Upper lobe of right lung (tissue), 1 donor: ENCODE data around the gene B4GALT7. TPM values are rescaled to one million over a fixed set of nuclear protein-coding genes. Genes with fewer than 3 reads are reported as not detected.
"Not testable (repeated sequence)": the region's sequence is repeated elsewhere in the genome, so short reads cannot be mapped to it uniquely, and the experiment has no call there.

Experiments
- ATAC-seq: fragments of 200-7000 bp; cut with Tn5 transposase; one replicate; pipeline ENCODE4 v1.9.1; 2020; ENCODE audit warnings: mild to moderate bottlenecking, moderate library complexity
- DNase-seq: peaks from one replicate; pipeline ENCODE4 v3.0.0-alpha.2; 2020
- H3K27ac ChIP-seq: fragments of 200-600 bp; one replicate; pipeline ENCODE4 v1.8.0; 2022
- H3K27me3 ChIP-seq: fragments of 200-600 bp; one replicate; pipeline ENCODE4 v1.8.0; 2022; ENCODE audit warnings: mild to moderate bottlenecking
- H3K36me3 ChIP-seq: fragments of 200-600 bp; one replicate; pipeline ENCODE4 v1.8.0; 2022
- H3K4me1 ChIP-seq: fragments of 200-600 bp; one replicate; pipeline ENCODE4 v1.8.0; 2022
- H3K4me3 ChIP-seq: fragments of 200-600 bp; one replicate; pipeline ENCODE4 v1.8.0; 2022; ENCODE audit warnings: mild to moderate bottlenecking
- H3K9me3 ChIP-seq: fragments of 200-600 bp; one replicate; pipeline ENCODE4 v1.8.0; 2022
- intact Hi-C: fragments of 100-400 bp; cut with DNase I; formaldehyde crosslinking; loops from one replicate; pipeline ENCODE4 v1.11.0; 2022
- total RNA-seq: library from RNA; stranded (reverse); fragmentation: NEBNext Ultra II Directional; extraction: Animal tissue kit (Norgen Biotek cat#: 25700); gene quantifications from one replicate; pipeline ENCODE4 v1.2.1, GENCODE V29; 2021
- TF ChIP-seq, protein P1 (sequence below): fragments of 200-600 bp; IDR thresholded peaks from one replicate; pipeline ENCODE4 v1.8.0; 2022; ENCODE audit warnings: antibody characterized with exemption
- donor health status: DM: no; HTN: yes; CAD: no; lungs with severe emphysema.

The B4GALT7 gene
- total RNA-seq, 1 donor from 2014 or later, result 23.2 TPM

DNA sequence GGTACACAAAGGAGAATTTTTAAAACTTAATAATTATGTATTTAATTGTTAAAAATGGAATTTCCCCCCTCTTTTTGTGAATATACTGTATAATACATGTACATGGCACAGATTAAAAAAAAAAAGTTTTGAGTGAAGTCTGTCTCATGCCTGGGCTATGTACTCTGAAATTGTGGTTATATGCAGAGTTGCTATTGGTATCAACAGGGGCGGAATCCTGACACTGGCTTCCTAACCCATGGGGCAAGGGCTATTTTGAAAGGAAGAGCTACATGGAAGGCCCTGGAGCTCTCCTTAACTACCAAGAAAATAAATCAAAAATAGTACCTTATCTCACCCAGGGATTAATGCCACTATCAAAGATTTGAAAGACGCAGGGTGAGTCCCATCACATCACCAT, 44.7 kb upstream of the B4GALT7 start:
- no peaks in the 10 kb centered on the region for H3K9me3 ChIP-seq
- no peak overlapping the region for H3K27ac ChIP-seq
- H3K4me1 ChIP-seq, result peaks cover 12% of the 10 kb centered on the region
- peaks cover 17% of the 10 kb centered on the region for H3K36me3 ChIP-seq
- intact Hi-C loops, result no loop called here
- ATAC-seq, result no peak
- no peak overlapping the region for H3K4me3 ChIP-seq
- no peaks in the 10 kb centered on the region for H3K27me3 ChIP-seq
- DNase-seq, result no peak
- TF ChIP-seq, protein P1, sequence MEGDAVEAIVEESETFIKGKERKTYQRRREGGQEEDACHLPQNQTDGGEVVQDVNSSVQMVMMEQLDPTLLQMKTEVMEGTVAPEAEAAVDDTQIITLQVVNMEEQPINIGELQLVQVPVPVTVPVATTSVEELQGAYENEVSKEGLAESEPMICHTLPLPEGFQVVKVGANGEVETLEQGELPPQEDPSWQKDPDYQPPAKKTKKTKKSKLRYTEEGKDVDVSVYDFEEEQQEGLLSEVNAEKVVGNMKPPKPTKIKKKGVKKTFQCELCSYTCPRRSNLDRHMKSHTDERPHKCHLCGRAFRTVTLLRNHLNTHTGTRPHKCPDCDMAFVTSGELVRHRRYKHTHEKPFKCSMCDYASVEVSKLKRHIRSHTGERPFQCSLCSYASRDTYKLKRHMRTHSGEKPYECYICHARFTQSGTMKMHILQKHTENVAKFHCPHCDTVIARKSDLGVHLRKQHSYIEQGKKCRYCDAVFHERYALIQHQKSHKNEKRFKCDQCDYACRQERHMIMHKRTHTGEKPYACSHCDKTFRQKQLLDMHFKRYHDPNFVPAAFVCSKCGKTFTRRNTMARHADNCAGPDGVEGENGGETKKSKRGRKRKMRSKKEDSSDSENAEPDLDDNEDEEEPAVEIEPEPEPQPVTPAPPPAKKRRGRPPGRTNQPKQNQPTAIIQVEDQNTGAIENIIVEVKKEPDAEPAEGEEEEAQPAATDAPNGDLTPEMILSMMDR, result no peak

DNA sequence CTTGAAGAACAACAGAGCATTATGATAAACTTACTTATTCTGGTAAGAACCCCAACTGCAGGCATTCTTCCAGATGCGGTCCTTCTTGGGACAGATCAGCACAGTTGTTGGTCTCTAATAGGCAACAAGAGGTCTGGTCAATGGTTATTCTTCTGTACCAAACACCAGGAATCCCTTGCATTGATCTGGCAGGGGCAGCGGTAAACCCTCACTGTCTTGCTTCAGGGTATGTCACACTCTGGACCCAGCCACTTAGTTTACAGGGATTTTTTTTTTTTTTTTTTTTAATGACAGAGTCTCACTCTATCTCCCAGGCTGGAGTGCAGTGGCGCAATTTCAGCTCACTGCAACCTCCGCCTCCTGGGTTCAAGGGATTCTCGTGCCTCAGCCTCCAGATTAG, 44.3 kb upstream of the B4GALT7 start:
- no peaks in the 10 kb centered on the region for H3K9me3 ChIP-seq
- intact Hi-C loops, result no loop called here
- no peaks in the 10 kb centered on the region for H3K27me3 ChIP-seq
- DNase-seq, result no peak
- H3K36me3 ChIP-seq, result peaks cover 13% of the 10 kb centered on the region
- no peak for ATAC-seq
- TF ChIP-seq, protein P1, result no peak
- peaks cover 12% of the 10 kb centered on the region for H3K4me1 ChIP-seq
- no peak overlapping the region for H3K27ac ChIP-seq
- no peak overlapping the region for H3K4me3 ChIP-seq

DNA sequence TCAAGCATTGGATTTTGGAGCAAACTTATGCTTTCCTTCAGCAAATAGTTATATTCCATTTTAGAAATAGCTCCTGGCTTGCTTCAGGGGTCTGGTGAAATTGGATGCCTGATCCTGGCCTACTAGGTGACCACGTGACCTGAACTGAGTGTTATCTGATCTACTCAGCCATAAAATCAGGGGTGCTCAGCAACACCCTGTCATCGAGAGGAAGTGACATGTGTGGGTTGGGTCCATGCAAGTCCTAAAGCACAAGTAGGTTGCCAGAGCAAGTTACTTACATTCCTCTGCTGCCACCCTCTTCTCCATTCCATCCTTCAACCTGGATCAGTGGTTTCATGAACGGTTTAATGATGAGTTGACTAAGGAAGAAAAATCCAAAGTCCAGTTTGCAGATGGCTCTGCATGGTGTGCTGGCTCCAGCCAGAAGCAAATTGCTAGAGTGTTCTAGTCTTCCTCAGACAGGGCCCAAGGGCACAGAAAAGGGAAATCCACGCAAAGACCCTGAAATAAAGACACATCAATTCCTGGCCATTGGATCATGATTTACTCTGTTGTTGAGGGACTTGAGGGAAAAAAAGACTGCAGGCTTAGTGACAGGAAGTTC, 42.8 kb upstream of the B4GALT7 start:
- DNase-seq, result no peak
- intact Hi-C loops, result no loop called here
- H3K36me3 ChIP-seq, result peaks cover 4% of the 10 kb centered on the region
- TF ChIP-seq, protein P1, result no peak
- no peak for ATAC-seq
- no peak overlapping the region for H3K4me3 ChIP-seq
- no peaks in the 10 kb centered on the region for H3K27me3 ChIP-seq
- no peaks in the 10 kb centered on the region for H3K9me3 ChIP-seq
- H3K27ac ChIP-seq, result no peak overlapping the region
- peaks cover 12% of the 10 kb centered on the region for H3K4me1 ChIP-seq

DNA sequence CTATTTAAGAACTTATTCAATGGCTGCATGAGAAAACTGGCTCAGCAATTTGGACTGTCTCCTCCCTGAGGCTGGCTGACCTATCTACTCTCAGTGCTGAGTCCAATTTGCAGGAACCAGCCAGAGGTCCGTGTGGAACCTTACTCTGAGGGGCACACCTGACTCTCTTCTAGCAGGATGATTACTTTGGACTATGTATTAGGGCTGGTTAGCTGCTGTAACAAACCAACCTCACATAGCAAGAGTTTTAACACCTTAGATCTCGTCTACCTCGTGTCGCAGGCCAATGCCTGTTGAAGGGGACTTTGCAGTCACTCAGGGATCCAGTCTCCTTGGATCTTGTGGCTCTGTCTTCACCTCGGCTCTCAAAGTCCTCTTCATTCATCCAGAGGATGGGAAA, 42.1 kb upstream of the B4GALT7 start:
- Histone ChIP-seq H3K4me1 (peaks cover 7% of the 10 kb centered on the region), H3K9me3 (no peaks in the 10 kb centered on the region), H3K27ac (no peak overlapping the region), H3K36me3 (no peaks in the 10 kb centered on the region), H3K4me3 (no peak overlapping the region), H3K27me3 (no peaks in the 10 kb centered on the region)
- no peak for ATAC-seq
- TF ChIP-seq, protein P1, result no peak
- intact Hi-C loops, result no loop called here
- no peak for DNase-seq

DNA sequence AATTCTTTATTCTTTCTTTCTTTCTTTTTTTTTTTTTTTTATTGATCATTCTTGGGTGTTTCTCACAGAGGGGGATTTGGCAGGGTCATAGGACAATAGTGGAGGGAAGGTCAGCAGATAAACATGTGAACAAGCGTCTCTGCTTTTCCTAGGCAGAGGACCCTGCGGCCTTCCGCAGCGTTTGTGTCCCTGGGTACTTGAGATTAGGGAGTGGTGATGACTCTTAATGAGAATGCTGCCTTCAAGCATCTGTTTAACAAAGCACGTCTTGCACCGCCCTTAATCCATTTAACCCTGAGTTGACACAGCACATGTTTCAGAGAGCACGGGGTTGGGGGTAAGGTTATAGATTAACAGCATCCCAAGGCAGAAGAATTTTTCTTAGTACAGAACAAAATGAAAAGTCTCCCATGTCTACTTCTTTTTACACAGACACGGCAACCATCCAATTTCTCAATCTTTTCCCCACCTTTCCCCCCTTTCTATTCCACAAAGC, 40.4 kb upstream of the B4GALT7 start:
- ATAC-seq, H3K27me3 ChIP-seq, H3K36me3 ChIP-seq, H3K27ac ChIP-seq, H3K4me3 ChIP-seq, intact Hi-C loops, H3K4me1 ChIP-seq, H3K9me3 ChIP-seq, DNase-seq: not testable (repeated sequence)

DNA sequence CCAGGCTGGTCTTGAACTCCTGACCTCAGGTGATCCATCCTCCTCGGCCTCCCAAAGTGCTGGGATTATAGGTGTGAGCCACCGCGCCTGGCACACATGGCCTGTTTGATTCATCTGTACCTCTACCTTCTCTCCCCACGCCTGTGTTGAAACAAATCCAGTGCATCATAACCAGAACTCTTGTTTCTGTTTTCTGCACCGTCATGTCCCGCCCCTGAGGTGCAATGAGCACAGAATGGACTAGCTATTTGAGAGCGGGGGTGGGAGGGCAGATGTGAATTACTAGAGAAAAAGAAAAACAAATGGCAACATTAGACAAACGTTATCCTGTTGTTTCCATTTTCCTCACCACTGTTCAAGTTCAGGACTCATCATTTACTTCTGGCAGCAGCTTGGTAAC, 34.9 kb upstream of the B4GALT7 start:
- H3K9me3 ChIP-seq, result no peaks in the 10 kb centered on the region

More for the DNA sequence above, 34.9 kb upstream of the B4GALT7 start:
- no peak overlapping the region for H3K4me3 ChIP-seq
- intact Hi-C loops, result no loop called here
- no peak for ATAC-seq
- no peak overlapping the region for H3K27ac ChIP-seq
- H3K27me3 ChIP-seq, result peaks cover 12% of the 10 kb centered on the region
- H3K36me3 ChIP-seq, result no peaks in the 10 kb centered on the region
- no peaks in the 10 kb centered on the region for H3K4me1 ChIP-seq
- no peak for DNase-seq
- TF ChIP-seq, protein P1, result no peak
